Mammary epithelial cell (primary cell): ENCODE results near the gene CCDC157.

Experiments used
- EZH2 ChIP-seq: IDR thresholded peaks from 2 replicates; pipeline ENCODE4 v1.6.1; 2012; ENCODE audit warnings: low read length, inconsistent platforms, borderline replicate concordance
- TF ChIP-seq, protein P1 (sequence below), 2 donors: IDR thresholded peaks in 1 of 2; conservative IDR thresholded peaks in 1 of 2; 2 replicates each; pipeline ENCODE4 v1.5.1; 2011 to 2012; ENCODE audit warnings: inconsistent platforms in 2 of 2, low read length in 2 of 2, mild to moderate bottlenecking in 2 of 2, control low read depth in 1 of 2, low read depth in 1 of 2; ENCODE audit not compliant: insufficient read depth in 1 of 2; ENCODE audit errors: extremely low read depth in 1 of 2

GRCh38 chr22:30422481-30423300, 65.9 kb downstream of the CCDC157 start:
- TF ChIP-seq EZH2, result no peak
- TF ChIP-seq, protein P1, sequence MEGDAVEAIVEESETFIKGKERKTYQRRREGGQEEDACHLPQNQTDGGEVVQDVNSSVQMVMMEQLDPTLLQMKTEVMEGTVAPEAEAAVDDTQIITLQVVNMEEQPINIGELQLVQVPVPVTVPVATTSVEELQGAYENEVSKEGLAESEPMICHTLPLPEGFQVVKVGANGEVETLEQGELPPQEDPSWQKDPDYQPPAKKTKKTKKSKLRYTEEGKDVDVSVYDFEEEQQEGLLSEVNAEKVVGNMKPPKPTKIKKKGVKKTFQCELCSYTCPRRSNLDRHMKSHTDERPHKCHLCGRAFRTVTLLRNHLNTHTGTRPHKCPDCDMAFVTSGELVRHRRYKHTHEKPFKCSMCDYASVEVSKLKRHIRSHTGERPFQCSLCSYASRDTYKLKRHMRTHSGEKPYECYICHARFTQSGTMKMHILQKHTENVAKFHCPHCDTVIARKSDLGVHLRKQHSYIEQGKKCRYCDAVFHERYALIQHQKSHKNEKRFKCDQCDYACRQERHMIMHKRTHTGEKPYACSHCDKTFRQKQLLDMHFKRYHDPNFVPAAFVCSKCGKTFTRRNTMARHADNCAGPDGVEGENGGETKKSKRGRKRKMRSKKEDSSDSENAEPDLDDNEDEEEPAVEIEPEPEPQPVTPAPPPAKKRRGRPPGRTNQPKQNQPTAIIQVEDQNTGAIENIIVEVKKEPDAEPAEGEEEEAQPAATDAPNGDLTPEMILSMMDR (conservative IDR thresholded peaks at IDR 0.05 in 1 of 2, IDR thresholded peaks at IDR 0.05 in 1 of 2; ENCODE audit: extremely low read depth in 1 of 2, insufficient read depth in 1 of 2, low read depth in 1 of 2, low read length in 2 of 2), result no peak
